K562 (cell line): Measurements from ENCODE around the gene HNMT. TPM values are rescaled to one million over a fixed set of nuclear protein-coding genes. Genes with fewer than 3 reads are reported as not detected.

ENCODE experiments used
- L3MBTL2 ChIP-seq: fragments of 450-650 bp; IDR thresholded peaks from 2 replicates; pipeline ENCODE4 v1.6.1; 2016; ENCODE audit warnings: mild to moderate bottlenecking, moderate library complexity
- ZNF785 ChIP-seq: fragments of 250-450 bp; sonication (Bioruptor Pico); IDR thresholded peaks from 2 replicates; pipeline ENCODE4 v1.4.0; 2020; ENCODE audit warnings: mild to moderate bottlenecking
- polyA plus RNA-seq, 8 experiments: library from polyadenylated mRNA; depleted of rRNA in 4 of 8; stranded (reverse) in 5 of 8; unstranded in 3 of 8; fragments of >200 nt; fragmentation: Nextera tagmentation in 2 of 8; fragmentation: Illumina TruSeq in 1 of 8; extraction: Ambion mirVana in 2 of 8; extraction: Trizol in 1 of 8; gene quantifications; 2 replicates each; pipeline versions ENCODE4 v1.2.1 to v1.2.3, GENCODE V29; 2011 to 2014; ENCODE audit warnings: inconsistent platforms in 1 of 8, missing spikeins in 1 of 8
- total RNA-seq, 7 experiments: library from RNA; depleted of rRNA in 6 of 7; stranded (reverse); fragments of >200 nt in 6 of 7; fragmentation: Illumina TruSeq in 2 of 7; extraction: Trizol in 2 of 7; gene quantifications; 2 replicates each; pipeline versions ENCODE4 v1.2.1 to v1.2.3, GENCODE V29; 2011 to 2021; ENCODE audit warnings: low replicate concordance in 1 of 7
- TF ChIP-seq, protein P1 (sequence below), 2 experiments: fragments of 450-650 bp; IDR thresholded peaks; 2 replicates each; pipeline ENCODE4 v1.6.1; 2018; ENCODE audit warnings: mild to moderate bottlenecking in 2 of 2, low read depth in 1 of 2; ENCODE audit not compliant: partially characterized antibody in 2 of 2
- TF ChIP-seq, protein P2 (sequence below): fragments of 450-650 bp; IDR thresholded peaks from 2 replicates; pipeline ENCODE4 v1.6.1; 2017; ENCODE audit warnings: antibody characterized with exemption, mild to moderate bottlenecking
- TF ChIP-seq, protein P3 (sequence below): IDR thresholded peaks from 2 replicates; pipeline ENCODE4 v1.6.1; 2014; ENCODE audit warnings: antibody characterized with exemption
- TF ChIP-seq, protein P4 (sequence below): sonication (generic); formaldehyde crosslinking; IDR thresholded peaks from 2 replicates; pipeline ENCODE4 v1.8.0; 2022; ENCODE audit warnings: missing genetic modification reagents, mild to moderate bottlenecking, borderline replicate concordance
- TF ChIP-seq, protein P5 (sequence below): sonication (generic); formaldehyde crosslinking; IDR thresholded peaks from 2 replicates; pipeline ENCODE4 v1.8.1; 2023; ENCODE audit warnings: mild to moderate bottlenecking, missing genetic modification reagents
- TF ChIP-seq, protein P6 (sequence below): fragments of 250-450 bp; sonication (Bioruptor Pico); IDR thresholded peaks from 2 replicates; pipeline ENCODE4 v1.5.1; 2021; ENCODE audit warnings: mild to moderate bottlenecking

Gene HNMT
- total and polyA plus RNA-seq, 9 of the 15 experiments (the other 6 are each of a cell fraction or from before 2014, with no cell fraction given): 3.1 to 10.9 (median 5.3) TPM

DNA sequence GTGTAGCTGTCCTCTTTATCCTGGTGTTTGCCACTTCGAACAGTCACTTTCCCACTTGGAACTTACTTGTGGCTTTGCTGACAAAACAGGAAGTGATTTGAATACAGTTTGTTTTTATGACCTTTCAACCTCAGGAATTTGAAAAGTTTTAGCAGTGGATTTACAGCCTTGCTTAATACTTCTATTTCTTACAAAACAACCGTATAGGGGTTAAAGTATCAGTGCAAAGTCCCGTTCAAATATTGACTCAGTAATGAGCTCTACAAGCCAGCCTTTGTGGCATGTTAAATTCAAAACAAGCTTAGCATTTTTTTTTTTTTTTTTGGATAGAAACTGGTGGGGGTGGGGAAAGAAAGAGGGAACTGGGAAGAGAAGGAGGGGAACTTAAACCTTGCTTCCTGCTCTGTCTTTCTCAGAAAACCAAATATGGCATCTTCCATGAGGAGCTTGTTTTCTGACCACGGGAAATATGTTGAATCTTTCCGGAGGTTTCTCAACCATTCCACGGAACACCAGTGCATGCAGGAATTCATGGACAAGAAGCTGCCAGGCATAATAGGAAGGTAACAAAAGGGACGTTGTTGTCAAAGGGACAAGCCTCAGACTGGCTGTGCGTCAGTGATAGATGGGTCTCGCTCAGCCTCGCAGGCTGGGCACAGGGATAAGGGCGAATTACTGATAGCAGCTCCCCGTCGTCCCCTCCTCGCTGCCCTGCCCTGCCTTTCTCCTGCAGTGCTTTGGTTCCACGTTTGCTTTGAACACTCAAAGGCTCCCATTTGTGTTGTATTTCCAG lies at the start of gene HNMT (continued):
- TF ChIP-seq, protein P1, sequence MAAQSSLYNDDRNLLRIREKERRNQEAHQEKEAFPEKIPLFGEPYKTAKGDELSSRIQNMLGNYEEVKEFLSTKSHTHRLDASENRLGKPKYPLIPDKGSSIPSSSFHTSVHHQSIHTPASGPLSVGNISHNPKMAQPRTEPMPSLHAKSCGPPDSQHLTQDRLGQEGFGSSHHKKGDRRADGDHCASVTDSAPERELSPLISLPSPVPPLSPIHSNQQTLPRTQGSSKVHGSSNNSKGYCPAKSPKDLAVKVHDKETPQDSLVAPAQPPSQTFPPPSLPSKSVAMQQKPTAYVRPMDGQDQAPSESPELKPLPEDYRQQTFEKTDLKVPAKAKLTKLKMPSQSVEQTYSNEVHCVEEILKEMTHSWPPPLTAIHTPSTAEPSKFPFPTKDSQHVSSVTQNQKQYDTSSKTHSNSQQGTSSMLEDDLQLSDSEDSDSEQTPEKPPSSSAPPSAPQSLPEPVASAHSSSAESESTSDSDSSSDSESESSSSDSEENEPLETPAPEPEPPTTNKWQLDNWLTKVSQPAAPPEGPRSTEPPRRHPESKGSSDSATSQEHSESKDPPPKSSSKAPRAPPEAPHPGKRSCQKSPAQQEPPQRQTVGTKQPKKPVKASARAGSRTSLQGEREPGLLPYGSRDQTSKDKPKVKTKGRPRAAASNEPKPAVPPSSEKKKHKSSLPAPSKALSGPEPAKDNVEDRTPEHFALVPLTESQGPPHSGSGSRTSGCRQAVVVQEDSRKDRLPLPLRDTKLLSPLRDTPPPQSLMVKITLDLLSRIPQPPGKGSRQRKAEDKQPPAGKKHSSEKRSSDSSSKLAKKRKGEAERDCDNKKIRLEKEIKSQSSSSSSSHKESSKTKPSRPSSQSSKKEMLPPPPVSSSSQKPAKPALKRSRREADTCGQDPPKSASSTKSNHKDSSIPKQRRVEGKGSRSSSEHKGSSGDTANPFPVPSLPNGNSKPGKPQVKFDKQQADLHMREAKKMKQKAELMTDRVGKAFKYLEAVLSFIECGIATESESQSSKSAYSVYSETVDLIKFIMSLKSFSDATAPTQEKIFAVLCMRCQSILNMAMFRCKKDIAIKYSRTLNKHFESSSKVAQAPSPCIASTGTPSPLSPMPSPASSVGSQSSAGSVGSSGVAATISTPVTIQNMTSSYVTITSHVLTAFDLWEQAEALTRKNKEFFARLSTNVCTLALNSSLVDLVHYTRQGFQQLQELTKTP (IDR thresholded peaks at IDR 0.05; ENCODE audit: low read depth in 1 of 2, partially characterized antibody in 2 of 2): peak in 1 of 2 experiments; percentile 45
- TF ChIP-seq, protein P2, sequence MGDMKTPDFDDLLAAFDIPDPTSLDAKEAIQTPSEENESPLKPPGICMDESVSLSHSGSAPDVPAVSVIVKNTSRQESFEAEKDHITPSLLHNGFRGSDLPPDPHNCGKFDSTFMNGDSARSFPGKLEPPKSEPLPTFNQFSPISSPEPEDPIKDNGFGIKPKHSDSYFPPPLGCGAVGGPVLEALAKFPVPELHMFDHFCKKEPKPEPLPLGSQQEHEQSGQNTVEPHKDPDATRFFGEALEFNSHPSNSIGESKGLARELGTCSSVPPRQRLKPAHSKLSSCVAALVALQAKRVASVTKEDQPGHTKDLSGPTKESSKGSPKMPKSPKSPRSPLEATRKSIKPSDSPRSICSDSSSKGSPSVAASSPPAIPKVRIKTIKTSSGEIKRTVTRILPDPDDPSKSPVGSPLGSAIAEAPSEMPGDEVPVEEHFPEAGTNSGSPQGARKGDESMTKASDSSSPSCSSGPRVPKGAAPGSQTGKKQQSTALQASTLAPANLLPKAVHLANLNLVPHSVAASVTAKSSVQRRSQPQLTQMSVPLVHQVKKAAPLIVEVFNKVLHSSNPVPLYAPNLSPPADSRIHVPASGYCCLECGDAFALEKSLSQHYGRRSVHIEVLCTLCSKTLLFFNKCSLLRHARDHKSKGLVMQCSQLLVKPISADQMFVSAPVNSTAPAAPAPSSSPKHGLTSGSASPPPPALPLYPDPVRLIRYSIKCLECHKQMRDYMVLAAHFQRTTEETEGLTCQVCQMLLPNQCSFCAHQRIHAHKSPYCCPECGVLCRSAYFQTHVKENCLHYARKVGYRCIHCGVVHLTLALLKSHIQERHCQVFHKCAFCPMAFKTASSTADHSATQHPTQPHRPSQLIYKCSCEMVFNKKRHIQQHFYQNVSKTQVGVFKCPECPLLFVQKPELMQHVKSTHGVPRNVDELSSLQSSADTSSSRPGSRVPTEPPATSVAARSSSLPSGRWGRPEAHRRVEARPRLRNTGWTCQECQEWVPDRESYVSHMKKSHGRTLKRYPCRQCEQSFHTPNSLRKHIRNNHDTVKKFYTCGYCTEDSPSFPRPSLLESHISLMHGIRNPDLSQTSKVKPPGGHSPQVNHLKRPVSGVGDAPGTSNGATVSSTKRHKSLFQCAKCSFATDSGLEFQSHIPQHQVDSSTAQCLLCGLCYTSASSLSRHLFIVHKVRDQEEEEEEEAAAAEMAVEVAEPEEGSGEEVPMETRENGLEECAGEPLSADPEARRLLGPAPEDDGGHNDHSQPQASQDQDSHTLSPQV: no peak
- TF ChIP-seq, protein P3, sequence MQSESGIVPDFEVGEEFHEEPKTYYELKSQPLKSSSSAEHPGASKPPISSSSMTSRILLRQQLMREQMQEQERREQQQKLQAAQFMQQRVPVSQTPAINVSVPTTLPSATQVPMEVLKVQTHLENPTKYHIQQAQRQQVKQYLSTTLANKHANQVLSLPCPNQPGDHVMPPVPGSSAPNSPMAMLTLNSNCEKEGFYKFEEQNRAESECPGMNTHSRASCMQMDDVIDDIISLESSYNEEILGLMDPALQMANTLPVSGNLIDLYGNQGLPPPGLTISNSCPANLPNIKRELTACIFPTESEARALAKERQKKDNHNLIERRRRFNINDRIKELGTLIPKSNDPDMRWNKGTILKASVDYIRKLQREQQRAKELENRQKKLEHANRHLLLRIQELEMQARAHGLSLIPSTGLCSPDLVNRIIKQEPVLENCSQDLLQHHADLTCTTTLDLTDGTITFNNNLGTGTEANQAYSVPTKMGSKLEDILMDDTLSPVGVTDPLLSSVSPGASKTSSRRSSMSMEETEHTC: no peak
- TF ChIP-seq, protein P4, sequence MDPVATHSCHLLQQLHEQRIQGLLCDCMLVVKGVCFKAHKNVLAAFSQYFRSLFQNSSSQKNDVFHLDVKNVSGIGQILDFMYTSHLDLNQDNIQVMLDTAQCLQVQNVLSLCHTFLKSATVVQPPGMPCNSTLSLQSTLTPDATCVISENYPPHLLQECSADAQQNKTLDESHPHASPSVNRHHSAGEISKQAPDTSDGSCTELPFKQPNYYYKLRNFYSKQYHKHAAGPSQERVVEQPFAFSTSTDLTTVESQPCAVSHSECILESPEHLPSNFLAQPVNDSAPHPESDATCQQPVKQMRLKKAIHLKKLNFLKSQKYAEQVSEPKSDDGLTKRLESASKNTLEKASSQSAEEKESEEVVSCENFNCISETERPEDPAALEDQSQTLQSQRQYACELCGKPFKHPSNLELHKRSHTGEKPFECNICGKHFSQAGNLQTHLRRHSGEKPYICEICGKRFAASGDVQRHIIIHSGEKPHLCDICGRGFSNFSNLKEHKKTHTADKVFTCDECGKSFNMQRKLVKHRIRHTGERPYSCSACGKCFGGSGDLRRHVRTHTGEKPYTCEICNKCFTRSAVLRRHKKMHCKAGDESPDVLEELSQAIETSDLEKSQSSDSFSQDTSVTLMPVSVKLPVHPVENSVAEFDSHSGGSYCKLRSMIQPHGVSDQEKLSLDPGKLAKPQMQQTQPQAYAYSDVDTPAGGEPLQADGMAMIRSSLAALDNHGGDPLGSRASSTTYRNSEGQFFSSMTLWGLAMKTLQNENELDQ: no peak
- TF ChIP-seq ZNF785 (CRISPR knock-in tag) (no peak), L3MBTL2 (peak; percentile 6; the same call in 1 of the 2 replicates)
- TF ChIP-seq, protein P5, sequence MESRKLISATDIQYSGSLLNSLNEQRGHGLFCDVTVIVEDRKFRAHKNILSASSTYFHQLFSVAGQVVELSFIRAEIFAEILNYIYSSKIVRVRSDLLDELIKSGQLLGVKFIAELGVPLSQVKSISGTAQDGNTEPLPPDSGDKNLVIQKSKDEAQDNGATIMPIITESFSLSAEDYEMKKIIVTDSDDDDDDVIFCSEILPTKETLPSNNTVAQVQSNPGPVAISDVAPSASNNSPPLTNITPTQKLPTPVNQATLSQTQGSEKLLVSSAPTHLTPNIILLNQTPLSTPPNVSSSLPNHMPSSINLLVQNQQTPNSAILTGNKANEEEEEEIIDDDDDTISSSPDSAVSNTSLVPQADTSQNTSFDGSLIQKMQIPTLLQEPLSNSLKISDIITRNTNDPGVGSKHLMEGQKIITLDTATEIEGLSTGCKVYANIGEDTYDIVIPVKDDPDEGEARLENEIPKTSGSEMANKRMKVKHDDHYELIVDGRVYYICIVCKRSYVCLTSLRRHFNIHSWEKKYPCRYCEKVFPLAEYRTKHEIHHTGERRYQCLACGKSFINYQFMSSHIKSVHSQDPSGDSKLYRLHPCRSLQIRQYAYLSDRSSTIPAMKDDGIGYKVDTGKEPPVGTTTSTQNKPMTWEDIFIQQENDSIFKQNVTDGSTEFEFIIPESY (CRISPR knock-in tag): no peak
- TF ChIP-seq, protein P6, sequence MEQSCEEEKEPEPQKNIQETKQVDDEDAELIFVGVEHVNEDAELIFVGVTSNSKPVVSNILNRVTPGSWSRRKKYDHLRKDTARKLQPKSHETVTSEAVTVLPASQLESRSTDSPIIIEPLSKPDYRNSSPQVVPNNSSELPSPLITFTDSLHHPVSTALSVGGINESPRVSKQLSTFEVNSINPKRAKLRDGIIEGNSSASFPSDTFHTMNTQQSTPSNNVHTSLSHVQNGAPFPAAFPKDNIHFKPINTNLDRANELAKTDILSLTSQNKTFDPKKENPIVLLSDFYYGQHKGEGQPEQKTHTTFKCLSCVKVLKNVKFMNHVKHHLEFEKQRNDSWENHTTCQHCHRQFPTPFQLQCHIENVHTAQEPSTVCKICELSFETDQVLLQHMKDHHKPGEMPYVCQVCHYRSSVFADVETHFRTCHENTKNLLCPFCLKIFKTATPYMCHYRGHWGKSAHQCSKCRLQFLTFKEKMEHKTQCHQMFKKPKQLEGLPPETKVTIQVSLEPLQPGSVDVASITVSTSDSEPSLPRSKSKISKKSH (CRISPR knock-in tag): no peak
